ENCODE results near the gene COG5.

DNA sequence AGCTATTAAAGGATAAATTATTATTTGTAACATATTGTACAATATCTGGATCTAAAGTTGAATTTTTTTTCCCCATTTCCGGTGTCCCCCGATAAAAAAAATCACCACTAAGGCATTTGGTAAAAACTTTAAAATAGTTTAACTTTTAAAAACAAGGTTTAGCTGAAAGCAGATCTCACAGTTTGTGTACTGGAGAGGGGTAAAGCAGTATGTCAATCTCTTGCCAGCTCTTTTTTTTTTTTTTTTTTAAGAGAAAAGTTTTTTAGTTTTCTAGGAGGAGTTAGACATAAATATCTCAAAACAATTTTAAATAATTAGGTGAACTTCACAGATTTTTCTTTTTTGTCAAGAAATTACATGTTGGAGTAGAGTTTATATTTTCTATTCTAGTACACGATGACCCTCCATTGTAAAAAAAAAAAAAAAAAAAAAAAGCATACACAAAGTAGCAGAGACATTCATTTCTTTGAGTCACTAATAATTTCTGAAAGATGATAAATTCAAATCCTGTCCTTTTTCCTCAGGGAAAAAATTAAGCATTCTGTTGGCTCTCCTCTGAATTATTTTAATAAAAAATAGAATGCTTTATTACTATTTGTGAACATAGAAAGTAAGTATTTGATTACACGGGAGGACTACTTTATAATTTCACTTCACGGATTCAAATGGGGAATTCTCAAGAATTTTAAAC is 396.8 kb downstream of the COG5 start:
- TF ChIP-seq CTCF (IDR thresholded peaks at IDR 0.05; ENCODE audit: insufficient read depth, low read length) (no peak), POLR2AphosphoS5 (IDR thresholded peaks at IDR 0.05; ENCODE audit: low read depth) (no peak)
